ENCODE data around the gene COX4I1. TPM values are rescaled to one million over a fixed set of nuclear protein-coding genes. Genes with fewer than 3 reads are reported as not detected.

The COX4I1 gene
- total RNA-seq, 1 experiment from 2014 or later = 506 TPM

- H3K4me1 Mint-ChIP-seq = peaks cover 8% of the 10 kb centered on the region in 2 experiments; a peak in 3 of 4 replicates
These were observed 49.5 kb downstream of the COX4I1 start for GRCh38 chr16:85848986-85849385.

More at GRCh38 chr16:85848986-85849385, 49.5 kb downstream of the COX4I1 start:
- Histone ChIP-seq H2AFZ (ENCODE audit: low read length) (no peak overlapping the region), H2BK12ac (ENCODE audit: insufficient read length, low read depth, low read length) (no peak overlapping the region), H3K18ac (ENCODE audit: insufficient read length, low read depth, low read length) (no peak overlapping the region), H3K79me1 (ENCODE audit: insufficient read depth, low read depth, low read length, poor library complexity, severe bottlenecking) (no peaks in the 10 kb centered on the region), H2BK5ac (ENCODE audit: insufficient read length, low read length) (no peak overlapping the region), H3K23ac (ENCODE audit: insufficient read length, low read depth, low read length) (no peak overlapping the region), H4K20me1 (ENCODE audit: control insufficient read depth, insufficient read depth, insufficient read length) (no peaks in the 10 kb centered on the region), H2AK5ac (ENCODE audit: insufficient read length, low read length) (no peak overlapping the region), H2BK15ac (ENCODE audit: low read depth, low read length) (no peak overlapping the region), H2BK120ac (ENCODE audit: low read depth, low read length, poor library complexity, severe bottlenecking) (no peak overlapping the region), H3K79me2 (ENCODE audit: insufficient read depth, low read length) (no peaks in the 10 kb centered on the region), H3K4me1 (ENCODE audit: insufficient read depth, low read length) (no peaks in the 10 kb centered on the region), H3K9ac (ENCODE audit: extremely low read depth, insufficient read length, low read length) (no peak overlapping the region), H3T11ph (ENCODE audit: low read length) (no peak overlapping the region), H4K5ac (ENCODE audit: insufficient read length, low read depth, low read length) (no peak overlapping the region), H2BK20ac (ENCODE audit: low read depth, low read length, poor library complexity, severe bottlenecking) (no peak overlapping the region), H4K8ac (replicated peaks; ENCODE audit: insufficient read length, low read depth, low read length) (no peak overlapping the region), H3K9me3 (ENCODE audit: control insufficient read depth, low read depth, low read length) (no peaks in the 10 kb centered on the region), H3K4ac (ENCODE audit: low read depth, low read length) (no peak overlapping the region), H3K23me2 (ENCODE audit: insufficient read length, low read depth, low read length, poor library complexity, severe bottlenecking) (no peaks in the 10 kb centered on the region), H3K4me2 (ENCODE audit: insufficient read depth, insufficient read length, low read length) (no peak overlapping the region), H3K56ac (ENCODE audit: insufficient read length, low read depth, low read length) (no peak overlapping the region), H4K91ac (ENCODE audit: insufficient read length, low read depth, low read length) (no peak overlapping the region), H3K27me3 (ENCODE audit: insufficient read depth, low read length) (no peaks in the 10 kb centered on the region), H3K27ac (ENCODE audit: insufficient read length, low read depth, low read length) (no peak overlapping the region), H3K14ac (ENCODE audit: insufficient read depth, low read length) (no peak overlapping the region)
- H3K4me3 Mint-ChIP-seq = no peak overlapping the region
- WGBS (ENCODE audit: extremely low coverage, insufficient read length, low lambda C conversion rate) = no CpG with 5 or more reads among the region's 9 CpGs
- H3K27me3 Mint-ChIP-seq (ENCODE audit: low read depth) = peaks cover 2% of the 10 kb centered on the region
- TF ChIP-seq CTCF (conservative IDR thresholded peaks at IDR 0.05) = no peak
- no peaks in the 10 kb centered on the region for H3K36me3 Mint-ChIP-seq (ENCODE audit: insufficient read depth in 1 of 3, low read depth in 3 of 3)
- no peak overlapping the region; a peak in 1 of 7 replicates for H3K27ac Mint-ChIP-seq
- no peaks in the 10 kb centered on the region for H3K9me3 Mint-ChIP-seq
- DNase-seq = no peak

All from H9 (cell line).